ENCODE results near the gene KCNH8. TPM values are rescaled to one million over a fixed set of nuclear protein-coding genes. Genes with fewer than 3 reads are reported as not detected.

Gene KCNH8
- total RNA-seq, 4 donors from 2014 or later: 0.55 to 1.1 (median 1.00) TPM; not detected in 1

GRCh38 chr3:19573644-19574043, 425.3 kb downstream of the KCNH8 start:
- no peak for DNase-seq
- Histone ChIP-seq H3K4me3 (no peak overlapping the region), H3K9me3 (no peaks in the 10 kb centered on the region), H3K27me3 (no peaks in the 10 kb centered on the region), H3K4me1 (no peaks in the 10 kb centered on the region), H3K27ac (no peak overlapping the region), H3K36me3 (no peaks in the 10 kb centered on the region)
- intact Hi-C loops (cut with DNase I; ENCODE audit: low total_unique reads) (no loop called here), in situ Hi-C loops (cut with MboI; ENCODE audit: low pct_ligation_motif_present in 1 of 4, low pct_unique_long_range_greater_than_20kb in 1 of 4, low sequenced_read_pairs in 3 of 4) (no loop called here)
- 86 to 90% methylated on average over 2 of the region's 2 CpGs for WGBS, 2 donors (ENCODE audit: low coverage in 1 of 2)
- TF ChIP-seq EP300 (IDR thresholded peaks at IDR 0.05; ENCODE audit: low read depth) (no peak), POLR2A (IDR thresholded peaks at IDR 0.05) (no peak), CTCF (IDR thresholded peaks at IDR 0.05) (no peak)

GRCh38 chr3:19574268-19574667, 426.0 kb downstream of the KCNH8 start:
- in situ Hi-C loops (cut with MboI; ENCODE audit: low pct_ligation_motif_present in 1 of 4, low pct_unique_long_range_greater_than_20kb in 1 of 4, low sequenced_read_pairs in 3 of 4): no loop called here

GRCh38 chr3:19576343-19576742, 428.0 kb downstream of the KCNH8 start:
- no peaks in the 10 kb centered on the region for H3K27me3 ChIP-seq
- no peak for DNase-seq
- no peak overlapping the region for H3K27ac ChIP-seq
- H3K4me3 ChIP-seq: no peak overlapping the region
- 68 to 77% methylated on average over 3 of the region's 3 CpGs for WGBS, 2 donors (ENCODE audit: low coverage in 1 of 2)
- TF ChIP-seq POLR2A (IDR thresholded peaks at IDR 0.05): no peak
- no peak for TF ChIP-seq CTCF (IDR thresholded peaks at IDR 0.05)
- TF ChIP-seq POLR2AphosphoS5 (IDR thresholded peaks at IDR 0.05): no peak
- TF ChIP-seq EP300 (IDR thresholded peaks at IDR 0.05; ENCODE audit: low read depth): no peak
- intact Hi-C loops (cut with DNase I; ENCODE audit: low total_unique reads): no loop called here
- H3K4me1 ChIP-seq: no peaks in the 10 kb centered on the region
- no peaks in the 10 kb centered on the region for H3K36me3 ChIP-seq
- in situ Hi-C loops (cut with MboI; ENCODE audit: low pct_ligation_motif_present in 1 of 4, low pct_unique_long_range_greater_than_20kb in 1 of 4, low sequenced_read_pairs in 3 of 4): no loop called here
- no peaks in the 10 kb centered on the region for H3K9me3 ChIP-seq

More at GRCh38 chr3:19574268-19574667, 426.0 kb downstream of the KCNH8 start:
- Histone ChIP-seq H3K27ac (no peak overlapping the region), H3K9me3 (no peaks in the 10 kb centered on the region), H3K27me3 (no peaks in the 10 kb centered on the region), H3K36me3 (no peaks in the 10 kb centered on the region), H3K4me1 (no peaks in the 10 kb centered on the region), H3K4me3 (no peak overlapping the region)
- WGBS, 2 donors (ENCODE audit: low coverage in 1 of 2): 56 to 58% methylated on average over 3 of the region's 3 CpGs
- no peak for DNase-seq
- intact Hi-C loops (cut with DNase I; ENCODE audit: low total_unique reads): no loop called here
- TF ChIP-seq EP300 (IDR thresholded peaks at IDR 0.05; ENCODE audit: low read depth) (no peak), POLR2AphosphoS5 (IDR thresholded peaks at IDR 0.05) (no peak), CTCF (IDR thresholded peaks at IDR 0.05) (no peak), POLR2A (IDR thresholded peaks at IDR 0.05) (no peak)

Small RNA genes lying within 50 kb of the gene (small RNA-seq; reads per million reads assigned to genes)
- 0 reads per million in 4 donors for gene MIR4791
